HG03175 (cell line): ENCODE data around the gene RSU1.
A peak's percentile ranks its signal among the peaks of the same experiment; 100 is the strongest.

Source experiments
- ATAC-seq: cut with Tn5 transposase; IDR thresholded peaks from one replicate; pipeline ENCODE4 v1.9.1; 2021; ENCODE audit warnings: mild to moderate bottlenecking, moderate library complexity; ENCODE audit not compliant: unreplicated experiment

The RSU1 gene

DNA sequence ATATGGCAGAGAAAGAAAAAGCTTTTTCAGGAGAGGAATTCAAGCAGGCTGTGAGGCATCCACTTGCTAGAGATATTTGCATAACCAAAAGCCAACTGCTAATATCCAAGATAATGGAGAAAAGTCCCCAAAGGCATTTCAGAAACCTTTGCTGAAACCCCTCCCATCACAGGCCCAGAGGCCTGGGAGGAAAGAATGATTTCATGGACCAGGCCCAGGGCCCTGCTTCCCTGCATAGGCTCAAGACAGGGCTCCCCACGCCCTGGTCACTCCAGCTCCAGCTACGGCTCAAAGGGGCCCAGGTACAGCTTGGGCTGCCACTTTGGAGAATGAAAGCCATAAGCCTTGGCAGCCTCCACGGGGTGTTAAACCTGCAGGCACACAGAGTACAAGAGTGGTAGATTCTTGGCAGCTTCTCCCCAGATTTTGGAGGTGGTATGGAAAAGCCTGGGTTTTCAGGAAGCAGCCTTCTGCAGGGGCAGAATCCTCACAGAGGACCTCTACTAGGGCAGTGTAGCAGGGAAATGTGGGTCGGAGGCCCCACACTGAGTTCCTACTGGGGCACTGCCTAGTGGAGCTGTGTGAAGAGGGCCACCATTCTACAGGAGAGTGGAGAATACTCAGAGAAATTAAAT, 5.6 kb upstream of the RSU1 start:
- no peak for ATAC-seq

DNA sequence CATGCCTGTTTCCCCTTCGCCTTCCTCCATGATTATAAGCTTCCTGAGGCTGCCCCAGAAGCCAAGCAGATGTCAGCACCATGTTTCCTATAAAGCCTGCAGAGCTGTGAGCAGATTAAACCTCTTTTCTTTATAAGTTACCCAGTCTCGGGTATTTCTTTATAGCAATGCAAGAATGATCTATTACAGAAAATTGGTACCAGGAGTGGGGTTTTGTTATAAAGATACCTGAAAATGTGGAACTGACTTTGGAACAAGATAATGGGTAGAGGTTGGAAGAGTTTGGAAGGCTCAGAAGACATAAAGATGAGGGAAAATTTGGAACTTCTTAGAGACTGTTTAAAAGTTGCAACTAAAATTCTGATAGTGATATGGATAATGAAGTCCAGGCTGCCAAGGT, 4.8 kb upstream of the RSU1 start:
- ATAC-seq = no peak

DNA sequence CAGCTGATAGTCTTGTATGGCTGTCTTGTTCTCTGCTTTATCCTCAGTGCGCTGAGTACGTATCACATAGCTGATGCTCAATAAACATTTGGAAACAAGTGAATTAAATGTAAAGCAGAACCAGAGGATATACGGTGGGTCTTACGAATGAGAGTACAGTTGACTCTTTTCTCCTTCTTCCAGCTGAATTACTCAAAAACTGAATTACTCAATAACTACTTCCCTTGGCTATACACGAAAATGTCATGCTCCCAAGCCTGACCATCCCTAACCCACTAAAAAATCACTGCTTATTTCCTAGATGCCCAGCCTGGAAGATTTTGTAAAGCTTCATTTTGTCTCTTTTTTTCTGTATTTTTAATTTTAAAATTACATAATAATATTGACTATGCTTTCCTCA, 3.2 kb upstream of the RSU1 start:
- ATAC-seq = no peak

DNA sequence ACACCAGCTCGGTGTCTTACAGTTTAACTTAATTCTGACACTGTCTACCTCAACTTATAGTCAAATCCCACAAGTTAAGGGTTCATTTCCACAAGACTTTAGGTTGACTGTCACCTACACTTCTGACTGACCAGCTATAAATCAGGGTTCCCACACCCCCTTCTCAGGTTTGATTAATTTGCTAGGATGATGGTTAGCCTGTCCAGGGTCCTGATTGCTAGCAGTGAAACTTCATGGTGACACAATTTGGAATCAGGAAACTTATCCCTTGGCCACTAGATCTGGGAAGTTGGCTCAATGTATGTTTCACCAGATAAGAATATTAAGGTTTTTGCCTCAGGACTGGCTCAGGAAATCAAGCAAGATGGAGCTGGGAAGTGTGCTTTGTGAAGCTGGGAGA, 2.8 kb upstream of the RSU1 start:
- no peak for ATAC-seq

DNA sequence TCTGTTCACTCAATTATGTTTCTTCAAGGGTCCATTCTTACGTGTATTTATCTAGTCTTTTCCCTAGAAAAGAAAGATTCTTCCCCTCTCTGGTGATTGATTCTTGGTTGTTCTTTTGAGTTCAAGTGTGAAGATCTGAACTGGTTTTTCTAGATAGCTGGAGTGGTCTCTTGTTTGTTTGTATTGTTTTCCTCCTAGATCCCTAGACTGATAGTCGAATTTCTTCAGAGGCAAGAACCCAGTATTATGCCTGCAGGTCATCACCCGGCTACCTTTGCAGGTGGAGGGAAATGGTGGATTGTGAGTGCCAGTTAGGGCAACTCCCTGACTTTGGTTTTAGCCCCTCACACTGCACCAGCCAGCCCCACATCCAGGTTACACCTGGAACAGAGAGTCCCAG, 2.2 kb upstream of the RSU1 start:
- no peak for ATAC-seq

DNA sequence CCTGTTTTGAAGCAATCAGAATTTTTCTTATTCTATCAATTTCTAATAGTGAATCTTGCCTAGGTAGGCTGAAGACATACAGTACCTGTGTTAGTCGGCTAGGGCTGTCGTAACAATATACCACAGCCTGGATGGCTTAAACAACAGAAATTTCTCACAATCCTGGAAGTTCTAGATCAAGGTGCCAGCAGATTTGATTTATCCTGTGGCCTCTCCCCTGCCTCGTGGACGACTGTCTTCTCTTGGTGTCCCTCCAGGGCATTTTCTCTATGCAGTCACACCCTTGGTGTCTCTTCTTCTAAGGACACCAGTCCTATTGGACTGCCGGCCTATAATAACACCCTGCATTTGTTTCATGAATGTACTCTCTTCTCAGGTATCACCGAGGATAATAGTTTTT, 1.8 kb upstream of the RSU1 start:
- ATAC-seq = no peak

DNA sequence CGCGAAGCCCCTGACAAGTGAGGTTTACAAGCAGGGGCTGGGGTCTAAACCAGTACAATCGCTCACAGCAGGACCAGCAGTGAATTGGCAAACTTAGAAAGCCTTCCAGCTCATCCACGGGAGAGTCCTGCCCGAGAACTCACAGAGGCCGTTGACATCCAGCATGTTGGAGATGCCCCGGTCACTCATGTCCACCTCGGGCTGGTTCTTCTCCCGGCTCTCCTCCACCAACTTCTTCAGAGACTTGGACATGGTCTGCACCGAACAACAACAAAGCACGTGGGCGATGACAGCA, 447 bp downstream of the RSU1 start:
- no peak for ATAC-seq

DNA sequence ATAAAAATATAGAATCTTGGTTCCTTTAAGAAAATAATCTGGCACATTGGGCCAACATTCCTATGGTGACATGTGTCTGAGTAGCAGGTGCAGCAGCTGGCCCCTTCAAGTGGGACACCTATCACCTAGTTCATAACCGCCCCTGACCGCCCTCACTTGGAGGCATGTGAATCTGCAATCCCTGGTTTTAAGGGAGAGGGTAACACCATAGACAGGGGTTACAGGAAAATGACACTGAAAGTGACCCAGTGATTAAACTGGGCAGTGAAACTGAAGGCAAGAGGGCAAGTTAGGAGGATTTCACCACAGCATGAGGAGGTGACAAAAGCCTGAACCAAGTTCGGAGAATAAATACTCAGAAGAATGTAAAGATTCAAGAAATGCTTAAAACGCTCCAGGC, 1.1 kb downstream of the RSU1 start:
- no peak for ATAC-seq

DNA sequence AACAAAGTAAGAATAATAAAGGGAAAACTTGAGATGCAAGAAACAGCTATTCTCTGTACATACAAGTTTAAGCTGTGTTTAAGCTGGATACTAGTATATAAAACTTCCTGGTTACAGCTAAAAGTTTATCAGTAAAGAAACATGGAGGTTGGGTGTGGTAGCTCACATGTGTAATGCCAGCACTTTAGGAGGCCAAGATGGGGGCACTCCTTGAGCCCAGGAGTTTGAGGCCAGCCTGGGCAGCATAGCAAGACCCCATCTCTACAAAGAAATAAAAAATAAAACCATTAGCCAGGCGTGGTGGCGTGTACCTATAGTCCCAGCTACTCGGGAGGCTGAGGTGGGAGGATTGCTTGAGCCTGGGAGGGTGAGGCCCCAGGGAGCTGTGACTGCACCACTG, 3.2 kb downstream of the RSU1 start:
- no peak for ATAC-seq

DNA sequence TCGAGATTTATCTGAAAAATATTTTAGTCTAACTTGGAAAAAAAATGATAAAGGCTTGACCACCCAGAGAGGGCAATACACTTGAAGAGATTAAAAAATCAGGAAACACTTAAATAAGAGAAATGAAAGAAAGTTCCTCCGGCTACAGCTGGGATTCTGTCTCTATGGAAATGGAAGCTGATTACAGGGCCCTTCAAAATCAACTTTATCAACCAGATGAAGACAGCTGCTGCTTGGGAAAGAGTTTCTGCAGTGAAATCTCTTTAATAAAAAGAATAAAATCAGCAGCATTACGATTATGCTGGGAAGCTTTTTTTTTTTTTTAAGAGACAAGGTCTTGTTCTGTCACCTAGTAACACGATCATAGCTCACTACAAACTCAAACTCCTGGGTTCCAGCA, 4.5 kb downstream of the RSU1 start:
- ATAC-seq = no peak

DNA sequence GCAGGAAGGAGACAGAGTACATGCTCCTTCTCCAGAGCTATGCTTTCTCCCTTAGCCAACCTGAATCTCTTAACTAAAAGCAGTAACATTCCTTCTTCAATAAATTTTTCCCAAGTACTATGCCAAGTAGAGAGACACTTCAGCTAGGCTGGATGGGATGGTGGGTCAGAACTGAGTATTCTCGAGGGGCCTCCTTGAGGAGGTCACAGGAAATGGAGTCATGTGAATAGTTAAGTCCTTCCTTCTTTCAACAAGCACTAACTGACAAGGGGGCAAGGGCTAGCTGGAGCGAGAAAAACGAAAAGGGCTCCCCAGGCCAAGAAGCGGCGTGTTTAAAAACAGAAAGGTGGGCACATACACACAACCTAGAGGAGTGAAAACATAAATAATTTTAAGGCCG, 5.5 kb downstream of the RSU1 start:
- no peak for ATAC-seq

DNA sequence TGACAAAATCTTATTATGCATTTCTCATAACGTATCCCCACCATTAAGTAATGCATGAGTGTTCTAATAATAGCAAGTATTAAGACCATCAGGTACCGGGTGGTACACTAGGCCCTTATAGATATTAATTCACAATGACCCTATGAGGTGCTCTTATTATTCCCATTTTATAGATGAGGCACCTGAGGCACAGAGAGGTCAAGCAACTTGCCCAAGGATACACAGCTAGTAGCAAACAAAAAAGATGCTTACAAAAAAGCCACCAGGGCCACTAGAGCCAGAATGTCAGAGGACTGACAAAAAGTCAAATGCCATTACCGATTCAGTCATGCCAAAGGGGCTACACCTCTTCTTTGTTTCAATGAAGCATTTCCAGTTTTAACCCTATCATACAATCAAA, 5.9 kb downstream of the RSU1 start:
- ATAC-seq = no peak

DNA sequence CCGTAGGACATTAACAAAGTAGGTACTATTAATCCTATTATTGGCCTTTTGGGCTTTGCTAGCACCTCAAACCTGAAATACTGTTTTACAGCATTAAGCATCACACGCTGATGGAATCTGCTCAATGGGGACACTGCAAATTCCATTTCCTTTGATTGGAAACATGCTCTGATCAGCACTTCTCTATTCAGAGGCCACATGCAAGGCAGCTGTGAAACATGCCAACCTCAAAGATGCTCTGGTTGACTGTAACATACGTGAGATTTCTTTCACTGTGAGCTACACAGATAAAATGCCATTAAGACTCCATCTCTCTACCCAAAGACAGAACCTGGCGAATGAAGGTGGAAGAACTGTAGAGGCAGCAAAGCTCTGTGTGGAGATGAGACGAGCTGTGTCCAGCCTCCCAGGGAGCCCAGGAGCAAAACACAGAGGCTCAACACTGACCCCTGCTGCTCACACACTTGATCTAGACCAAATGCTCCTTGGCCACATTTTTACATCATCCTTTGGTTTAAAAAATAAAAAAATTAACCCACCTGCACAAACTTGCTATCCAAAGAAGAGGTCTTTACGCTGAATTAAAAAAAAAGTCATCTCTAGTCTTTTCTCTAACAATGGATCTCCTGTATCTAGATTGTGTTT, 8.0 kb downstream of the RSU1 start:
- ATAC-seq = peak; percentile 83

DNA sequence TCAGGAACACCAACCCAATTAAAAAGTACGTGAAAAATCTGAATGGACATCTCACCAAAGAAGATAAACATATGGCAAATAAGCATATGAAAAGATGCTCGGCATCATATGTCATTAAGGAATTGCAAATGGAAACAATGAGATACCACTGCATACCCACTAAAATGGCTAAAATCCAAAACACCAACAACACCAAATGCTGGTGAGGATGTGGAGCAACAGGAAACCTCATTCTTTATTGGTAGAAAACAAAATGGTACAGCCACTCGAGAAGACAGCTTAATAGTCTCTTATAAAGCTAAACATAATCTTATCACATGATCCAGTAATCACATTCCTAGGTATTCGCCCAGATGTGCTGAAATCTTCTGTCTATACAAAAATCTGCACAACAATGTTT, 13.1 kb downstream of the RSU1 start:
- no peak for ATAC-seq

DNA sequence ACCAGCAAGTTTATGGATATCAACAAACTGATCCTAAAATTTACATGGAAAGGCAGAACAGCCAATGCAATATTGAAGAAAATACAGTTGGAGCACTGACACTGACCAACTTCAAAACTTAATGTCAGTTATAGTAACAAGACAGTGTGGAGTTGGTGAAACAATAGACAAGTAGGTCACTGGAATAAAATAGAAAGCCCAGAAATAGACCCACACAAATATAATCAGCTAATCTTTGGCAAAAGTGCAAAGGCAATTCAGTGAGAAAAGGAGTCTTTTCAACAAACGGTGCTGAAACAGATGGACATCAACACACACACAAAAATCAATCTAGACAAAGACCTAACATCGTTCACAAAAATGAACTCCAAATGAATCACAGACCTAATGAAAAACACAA, 13.8 kb downstream of the RSU1 start:
- no peak for ATAC-seq

DNA sequence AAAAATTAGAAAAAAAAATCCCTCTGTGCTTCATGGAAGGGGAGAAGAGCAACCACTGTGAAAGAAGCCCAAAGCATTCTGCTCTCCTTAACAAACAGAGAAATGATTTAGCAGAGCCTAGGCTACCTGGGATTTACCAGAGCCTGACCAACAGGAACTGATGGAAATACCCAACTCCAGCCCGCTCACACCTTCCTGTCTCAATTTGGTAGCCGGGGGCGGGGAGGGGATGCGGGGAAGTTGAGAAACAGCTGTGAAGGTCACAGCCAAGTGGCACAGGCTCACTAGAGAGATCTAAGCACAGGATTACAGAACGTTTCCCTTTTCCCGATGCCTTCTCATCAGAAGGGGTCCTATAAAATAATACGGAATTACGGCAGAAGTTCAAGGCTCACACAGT, 17.6 kb downstream of the RSU1 start:
- ATAC-seq = peak; percentile 66

DNA sequence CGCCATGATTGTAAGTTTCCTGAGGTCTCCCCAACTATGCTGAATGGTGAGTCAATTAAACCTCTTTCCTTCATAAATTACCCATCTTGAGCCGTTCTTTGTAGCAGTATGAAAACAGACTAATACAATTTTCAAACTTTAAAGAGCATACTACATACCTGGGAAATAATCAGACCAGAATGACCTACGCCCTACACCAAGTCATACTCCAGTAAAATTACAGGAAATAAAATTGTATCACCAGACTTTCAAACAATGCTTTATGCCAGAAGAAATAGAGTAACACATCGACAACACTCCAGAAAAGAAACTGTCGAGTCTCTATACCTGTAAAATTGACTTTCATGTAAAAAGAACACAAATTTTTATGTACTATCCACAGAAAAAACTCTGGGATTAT, 18.7 kb downstream of the RSU1 start:
- ATAC-seq = no peak

DNA sequence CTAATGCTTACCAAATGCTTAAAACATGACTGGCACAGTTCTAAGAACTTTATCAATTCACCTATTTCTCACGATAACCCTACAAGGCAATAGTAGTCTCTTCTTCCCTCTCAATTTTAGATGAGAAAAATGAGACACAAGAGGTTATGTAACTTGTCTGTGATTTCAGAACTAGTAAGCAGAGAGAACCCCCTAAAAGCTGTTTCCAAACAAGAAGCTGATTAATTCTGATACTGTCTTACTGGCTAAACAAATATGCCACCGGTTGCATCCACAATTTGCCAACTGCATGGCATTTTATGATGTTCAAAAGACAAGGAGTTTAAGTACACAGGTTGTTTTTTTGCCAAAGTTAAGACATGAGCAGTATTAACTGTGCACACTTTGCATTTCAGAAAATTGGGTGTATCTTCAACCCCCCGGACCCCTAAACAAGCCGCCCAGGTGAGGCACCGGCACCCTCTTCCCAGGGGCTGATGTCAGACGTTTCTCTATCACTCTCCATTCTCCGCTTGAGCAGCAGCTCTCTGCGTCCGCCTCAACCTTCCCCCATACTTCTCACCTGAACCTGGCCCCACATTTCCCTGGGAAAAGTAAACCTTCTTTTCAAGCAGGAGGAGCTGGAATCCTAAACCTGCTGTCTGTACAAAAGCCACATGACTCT, 21.7 kb downstream of the RSU1 start:
- ATAC-seq = no peak

DNA sequence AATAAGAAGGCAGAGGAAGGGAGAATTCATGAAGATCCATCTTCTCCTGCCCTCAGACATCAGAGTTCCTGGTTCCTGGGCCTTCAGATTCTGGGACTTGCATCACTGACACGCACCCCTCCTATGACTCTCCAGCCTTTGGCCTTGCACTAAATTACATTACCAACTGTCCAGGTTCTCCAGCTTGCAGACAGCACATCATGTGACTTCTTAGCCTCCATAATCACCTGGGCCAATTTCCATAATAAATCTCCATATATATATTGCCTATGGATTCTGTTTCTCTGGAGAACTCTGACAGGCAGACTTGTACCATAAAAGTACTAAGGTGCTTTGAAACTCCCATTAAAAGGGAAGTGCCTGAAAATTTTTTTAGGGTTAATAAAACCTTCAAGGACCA, 23.2 kb downstream of the RSU1 start:
- ATAC-seq = no peak

DNA sequence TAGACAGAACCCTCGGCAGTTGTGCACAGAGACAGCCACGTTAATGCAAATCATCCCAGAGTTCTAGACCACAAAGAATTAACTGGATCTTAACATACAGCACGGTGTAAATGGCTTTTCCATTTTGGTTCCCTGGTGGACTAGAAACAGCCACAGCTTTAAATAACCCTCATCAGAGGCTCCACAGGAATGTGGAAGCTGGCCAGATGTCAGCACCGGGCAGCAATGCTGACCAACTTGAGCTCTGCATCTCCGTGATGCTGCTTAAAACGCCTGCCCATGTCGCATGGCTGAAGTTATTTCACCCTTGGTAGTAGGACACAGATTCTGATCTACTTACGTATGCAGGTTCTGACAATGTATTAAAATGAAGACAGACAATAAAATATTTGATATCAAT, 24.5 kb downstream of the RSU1 start:
- no peak for ATAC-seq

DNA sequence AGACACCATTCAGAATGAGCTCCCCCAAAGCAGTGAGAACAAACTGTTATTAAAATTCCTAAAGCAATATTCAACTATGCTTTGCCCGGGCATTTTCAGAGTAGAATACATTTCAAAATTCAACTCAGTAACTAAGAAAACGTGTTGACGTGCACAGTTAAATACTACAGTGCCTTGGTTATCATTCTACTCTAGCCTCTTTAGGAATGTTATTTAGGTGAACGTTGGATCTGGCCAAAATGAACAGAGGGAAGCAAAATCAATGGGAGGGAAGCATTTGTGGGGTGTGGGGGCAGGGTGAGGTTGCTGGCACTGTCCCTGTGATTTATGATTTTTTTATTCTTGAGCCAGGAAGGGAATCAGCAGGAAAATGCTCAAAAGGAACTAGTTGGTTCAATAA, 27.5 kb downstream of the RSU1 start:
- no peak for ATAC-seq

DNA sequence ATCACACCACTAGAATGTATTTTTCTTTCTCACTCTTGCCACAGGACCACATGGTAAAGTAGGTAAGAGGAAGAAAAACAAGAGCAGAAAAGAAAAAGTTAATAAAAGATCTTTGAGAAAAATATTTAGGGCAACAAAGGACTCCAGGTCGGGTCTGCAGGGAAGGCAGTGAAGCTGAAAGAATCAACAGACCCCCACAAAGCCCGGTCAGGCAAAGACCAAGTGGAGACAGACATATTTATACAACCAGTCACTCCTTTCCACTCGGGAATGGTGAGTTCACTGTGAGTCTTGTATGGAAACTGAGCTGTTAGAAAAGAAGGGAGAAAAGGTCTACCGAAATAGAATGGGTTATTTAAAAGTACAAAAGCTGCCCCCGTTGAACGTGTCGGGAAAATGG, 28.0 kb downstream of the RSU1 start:
- ATAC-seq = no peak

DNA sequence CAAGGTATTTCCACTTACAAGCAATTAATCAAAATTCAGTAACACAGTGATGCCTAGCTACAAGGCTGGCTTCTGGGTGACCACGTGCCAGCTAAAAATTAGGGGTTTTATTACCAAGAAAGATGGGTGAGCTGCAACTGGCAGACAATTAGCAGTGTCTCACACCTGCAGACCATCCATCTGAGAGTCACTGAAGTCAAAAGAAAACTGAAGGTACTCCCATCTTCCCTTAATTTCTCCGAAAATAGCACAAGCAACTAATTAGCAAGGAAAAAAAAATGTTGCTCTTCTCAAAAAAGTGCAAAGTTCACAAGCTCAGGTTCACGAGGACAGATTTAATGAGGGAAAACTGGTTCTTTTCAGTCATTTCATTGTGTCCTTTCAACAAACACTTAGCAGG, 28.4 kb downstream of the RSU1 start:
- no peak for ATAC-seq
